HL-60/S4 treated with retinoic acid at 250 ng/mL for 4 days and 3 days (cell line): ENCODE data around the gene CTBP2.

Experiments used
- in situ Hi-C: fragments of 300-500 bp; cut with MboI; formaldehyde crosslinking; loops from 2 replicates; pipeline ENCODE4 v1.7.0; 2022; ENCODE audit warnings: low sequenced_read_pairs

Gene CTBP2

GRCh38 chr10:125049216-125049881 lies 111.0 kb downstream of the CTBP2 start:
- in situ Hi-C loops: no loop called here

- in situ Hi-C loops: no loop called here
Observed at GRCh38 chr10:125048094-125048864, 112.1 kb downstream of the CTBP2 start.

- in situ Hi-C loops: no loop called here
Observed at GRCh38 chr10:125043841-125044658, 116.3 kb downstream of the CTBP2 start.

- in situ Hi-C loops: no loop called here
Observed at GRCh38 chr10:125041856-125042506, 118.4 kb downstream of the CTBP2 start.

DNA sequence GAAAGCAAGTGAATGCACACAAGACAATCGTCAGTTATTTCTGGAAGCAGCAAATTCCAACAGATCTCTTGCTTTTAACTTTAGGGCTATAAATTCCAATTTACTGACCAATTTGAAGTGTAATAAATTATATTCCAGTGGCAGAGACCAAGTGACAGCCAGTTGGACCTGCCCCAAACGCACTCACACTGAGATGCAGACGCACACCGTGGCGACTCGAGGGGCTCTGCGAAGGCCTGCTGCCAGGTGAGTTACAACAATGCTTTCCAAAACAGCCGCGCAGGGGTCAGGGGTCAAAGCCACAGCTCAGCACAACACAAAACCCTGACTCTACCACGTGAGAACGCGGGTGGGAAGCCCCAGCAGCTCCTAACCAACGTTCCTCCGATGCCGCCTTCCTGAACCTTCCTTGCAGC lies 121.0 kb downstream of the CTBP2 start:
- in situ Hi-C loops: no loop called here

DNA sequence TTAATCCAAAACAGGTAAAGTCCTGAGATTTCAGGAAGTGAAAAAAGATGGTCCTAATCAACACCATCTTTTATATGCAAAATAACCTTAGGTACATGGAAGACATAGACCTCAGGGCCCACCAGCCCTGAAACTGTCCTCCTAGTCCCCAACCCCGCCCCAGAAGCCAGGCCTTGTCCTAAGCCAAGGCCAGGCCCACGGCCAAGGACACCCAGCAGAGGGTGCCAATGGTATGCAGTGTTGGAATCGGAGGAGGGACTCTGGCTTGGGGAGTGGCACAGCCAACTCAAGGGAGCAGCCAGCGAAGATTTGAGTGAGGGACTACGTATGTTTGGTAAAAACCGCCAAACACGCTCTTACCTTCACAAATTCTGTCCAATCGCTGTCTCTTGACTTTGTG lies 121.7 kb downstream of the CTBP2 start:
- in situ Hi-C loops: no loop called here

DNA sequence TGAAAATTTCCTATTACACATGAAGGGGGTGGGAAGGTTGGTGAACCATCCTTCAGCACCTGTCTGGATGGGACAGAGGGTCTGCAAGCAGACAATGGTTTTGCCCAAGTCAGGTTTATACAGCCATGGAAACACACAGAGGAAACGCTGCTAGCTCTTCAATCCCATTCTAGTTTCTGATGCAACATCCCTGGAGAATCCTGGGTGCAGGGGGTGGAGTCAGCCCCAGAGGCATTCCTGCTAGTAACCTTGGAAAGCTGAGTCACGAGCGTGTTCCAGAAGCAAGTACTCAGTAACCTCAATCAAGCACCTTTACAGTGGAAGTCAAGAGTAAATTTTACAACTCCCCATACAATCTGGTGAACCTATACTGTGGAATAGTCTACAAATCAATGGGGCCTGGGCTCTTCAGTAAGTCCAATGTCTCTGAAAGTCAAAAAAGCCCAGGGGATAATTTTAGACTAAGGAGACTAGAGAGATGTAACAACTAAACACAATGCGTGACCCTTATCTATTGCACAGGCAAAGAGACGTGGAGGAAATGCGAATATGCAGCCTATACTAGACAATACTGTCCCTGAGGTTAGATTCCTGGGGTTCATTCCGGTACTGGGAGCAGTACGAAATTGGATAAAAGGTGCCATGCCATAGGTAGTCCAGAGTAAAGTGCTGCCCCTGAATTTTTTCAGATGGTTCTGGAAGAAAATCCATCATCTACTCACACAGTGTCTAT lies 123.1 kb downstream of the CTBP2 start:
- in situ Hi-C loops: no loop called here

- in situ Hi-C loops: no loop called here
Observed at GRCh38 chr10:125035588-125036295, 124.6 kb downstream of the CTBP2 start.

DNA sequence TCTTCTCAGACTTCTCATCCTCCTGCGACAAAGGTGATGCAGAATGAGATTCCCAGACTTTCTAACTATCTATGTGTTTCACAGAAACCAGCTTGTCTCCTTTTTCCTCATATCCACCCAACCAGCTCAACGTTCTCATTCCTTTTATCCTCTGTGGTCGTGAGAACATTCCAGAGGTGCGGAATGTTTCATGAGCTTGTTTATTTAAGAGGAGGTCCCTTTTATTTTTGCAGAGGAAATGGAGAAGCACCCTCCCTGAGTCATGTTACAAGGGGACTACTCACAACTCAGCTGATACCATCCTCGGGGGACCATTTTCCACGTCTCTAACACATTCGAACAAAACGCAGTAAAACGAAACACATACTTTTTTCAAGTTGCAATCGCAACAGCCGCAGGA lies 125.2 kb downstream of the CTBP2 start:
- in situ Hi-C loops: no loop called here

- in situ Hi-C loops: no loop called here
Observed at GRCh38 chr10:125034675-125035074, 125.7 kb downstream of the CTBP2 start.

- in situ Hi-C loops: no loop called here
Observed at GRCh38 chr10:125033146-125033924, 127.0 kb downstream of the CTBP2 start.

GRCh38 chr10:125032474-125033020 lies 127.8 kb downstream of the CTBP2 start:
- in situ Hi-C loops: no loop called here

DNA sequence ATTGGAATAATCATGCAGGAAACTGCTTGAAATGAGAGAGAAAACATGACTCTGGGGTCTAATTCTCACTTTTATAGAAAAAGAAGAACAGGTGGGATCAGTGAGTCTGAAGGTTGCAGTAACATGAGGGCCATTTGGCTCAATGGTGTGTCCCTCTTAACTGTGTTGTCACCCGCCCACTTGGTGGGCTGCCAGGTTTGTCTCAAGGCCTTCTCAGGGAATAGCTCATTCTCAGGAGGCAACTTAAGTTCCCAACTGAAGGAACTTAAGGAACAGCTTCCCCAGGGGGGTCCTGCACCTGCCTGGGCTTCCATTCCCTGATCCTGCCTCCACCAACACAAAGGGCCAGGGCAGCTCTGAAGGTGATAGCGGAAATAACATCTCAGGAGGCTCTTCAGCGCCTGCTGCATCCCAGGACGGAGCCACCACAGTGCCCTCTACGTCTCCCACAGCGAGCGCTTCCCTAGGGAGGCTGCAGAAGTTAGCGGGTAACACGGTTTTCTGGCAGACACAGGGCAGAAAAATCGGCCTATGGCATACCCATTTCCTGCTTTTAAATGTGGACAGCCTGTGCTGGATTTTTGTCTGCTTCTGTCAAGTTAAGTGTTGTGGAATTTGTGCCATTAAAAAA lies 129.7 kb downstream of the CTBP2 start:
- in situ Hi-C loops: no loop called here

DNA sequence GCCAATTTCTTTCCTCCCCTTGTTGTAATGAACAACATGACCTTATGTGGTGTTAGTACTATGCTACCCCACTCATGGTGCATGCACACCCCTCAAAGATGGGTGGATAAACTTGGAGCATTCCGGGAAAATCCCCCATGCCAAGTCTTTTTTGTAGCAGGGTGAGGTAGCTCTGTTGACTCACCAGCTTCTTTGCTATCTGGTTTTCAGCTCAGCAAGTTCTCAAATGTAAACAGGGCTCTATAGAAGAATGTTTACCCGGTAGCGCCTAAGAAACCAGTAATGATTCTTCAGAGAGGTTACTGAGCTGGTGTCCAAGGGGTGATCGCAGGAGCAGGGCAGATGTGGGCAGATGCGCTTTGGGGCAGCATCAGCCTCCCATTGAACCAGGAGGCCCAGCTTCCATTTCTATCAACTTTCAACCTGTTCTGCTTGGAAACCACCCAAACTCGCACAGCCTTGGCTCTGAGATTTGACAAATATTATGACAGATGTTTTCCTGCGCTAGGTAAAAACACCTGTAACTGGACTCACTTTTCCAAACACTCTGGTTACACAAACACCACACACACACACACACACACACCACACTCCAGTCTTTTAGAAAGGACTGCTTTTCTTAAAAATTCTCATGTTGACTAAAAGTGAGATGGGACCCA lies 130.7 kb downstream of the CTBP2 start:
- in situ Hi-C loops: no loop called here

DNA sequence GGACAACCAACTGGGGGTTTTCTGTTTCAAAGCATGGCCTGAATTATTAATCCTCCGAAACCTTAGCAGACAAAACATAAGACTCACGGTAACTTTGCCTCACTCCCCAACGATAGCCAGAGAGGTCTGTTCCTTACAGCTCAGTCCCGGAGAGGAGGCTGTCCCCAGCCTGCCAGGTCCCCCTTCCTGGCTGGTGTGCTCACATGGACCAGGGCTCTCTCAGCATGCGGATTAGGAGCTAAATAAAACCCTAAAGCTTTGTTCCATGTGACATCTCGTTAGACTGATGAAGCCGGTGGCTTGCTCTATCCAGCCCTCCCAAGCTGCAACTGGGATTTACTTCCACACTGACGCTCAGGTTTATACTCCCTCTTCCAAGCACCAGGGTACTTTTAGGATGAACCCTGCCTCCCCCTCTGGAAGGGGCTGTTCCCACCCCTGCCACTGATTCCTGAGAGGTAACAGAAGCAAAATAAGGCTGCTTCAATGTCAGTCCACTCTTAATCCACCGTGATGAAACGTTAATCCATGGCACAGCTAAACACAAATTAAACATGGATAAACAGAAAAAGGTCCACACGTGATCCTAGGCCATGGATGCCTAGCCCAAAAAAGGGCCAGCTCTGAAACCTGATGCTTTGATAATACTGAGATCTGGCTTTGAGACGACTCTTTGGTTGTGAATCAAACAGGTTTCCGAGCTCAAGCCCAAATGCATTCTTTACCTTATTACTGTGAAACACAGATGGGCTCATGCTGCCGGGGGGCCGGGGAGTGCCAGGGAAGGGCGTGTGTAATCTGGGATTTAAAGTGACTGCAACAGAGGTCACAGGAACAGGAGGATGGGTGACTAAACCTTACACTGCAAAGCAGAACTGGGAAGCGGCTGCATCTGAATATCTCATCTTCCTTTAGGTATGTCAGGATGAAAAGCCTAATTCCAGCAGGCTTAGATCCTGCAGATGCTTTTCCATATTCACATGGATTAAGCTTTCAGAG lies 132.2 kb downstream of the CTBP2 start:
- in situ Hi-C loops: no loop called here

DNA sequence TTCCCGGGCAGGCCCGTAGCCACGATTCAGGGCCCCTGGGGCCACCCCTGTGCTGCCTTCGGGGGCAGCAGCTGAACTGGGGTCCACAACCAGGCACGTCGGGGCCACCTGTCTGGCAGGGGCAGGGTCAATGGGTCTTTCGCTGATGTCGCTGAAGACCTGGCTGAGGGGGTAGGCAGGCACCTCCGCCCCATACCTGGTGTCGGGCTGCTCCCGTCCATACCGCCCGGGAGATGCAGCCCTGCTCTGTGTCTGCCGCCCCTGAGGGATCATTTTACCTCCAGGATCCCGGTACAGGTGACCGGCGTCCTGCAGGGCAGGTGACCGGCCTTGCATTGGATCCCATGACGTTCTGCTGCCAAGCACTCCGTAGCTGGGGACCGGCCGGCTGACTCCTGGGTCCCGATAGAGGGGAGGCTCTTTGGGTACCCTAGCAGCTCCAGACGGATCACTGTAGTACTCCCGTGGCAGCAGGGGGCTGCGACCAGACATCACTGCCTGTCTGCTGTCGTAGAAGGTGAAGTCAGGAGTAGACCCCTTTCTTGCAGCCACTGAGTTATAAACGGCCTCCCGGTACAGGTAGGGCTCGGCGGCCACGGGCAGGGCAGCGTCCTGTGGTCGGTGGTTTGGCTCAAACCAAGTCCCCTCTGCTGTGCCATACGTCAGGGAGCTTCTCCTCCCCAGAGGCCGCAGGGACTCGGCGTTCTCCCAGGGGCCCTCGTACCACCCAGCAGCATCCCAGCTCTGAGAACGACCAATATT lies 133.2 kb downstream of the CTBP2 start:
- in situ Hi-C loops: no loop called here
